Hematopoietic multipotent progenitor cell treated with erythropoietin and hydrocortisone succinate and interleukin-3 and kit ligand, for 4 days (in vitro differentiated cells): Measurements from ENCODE around the gene IRX2.
A peak's percentile ranks its signal among the peaks of the same experiment; 100 is the strongest.

ENCODE experiments used
- DNase-seq: peaks from one replicate; pipeline ENCODE4 v3.0.0-alpha.2; 2015

The IRX2 gene

DNA sequence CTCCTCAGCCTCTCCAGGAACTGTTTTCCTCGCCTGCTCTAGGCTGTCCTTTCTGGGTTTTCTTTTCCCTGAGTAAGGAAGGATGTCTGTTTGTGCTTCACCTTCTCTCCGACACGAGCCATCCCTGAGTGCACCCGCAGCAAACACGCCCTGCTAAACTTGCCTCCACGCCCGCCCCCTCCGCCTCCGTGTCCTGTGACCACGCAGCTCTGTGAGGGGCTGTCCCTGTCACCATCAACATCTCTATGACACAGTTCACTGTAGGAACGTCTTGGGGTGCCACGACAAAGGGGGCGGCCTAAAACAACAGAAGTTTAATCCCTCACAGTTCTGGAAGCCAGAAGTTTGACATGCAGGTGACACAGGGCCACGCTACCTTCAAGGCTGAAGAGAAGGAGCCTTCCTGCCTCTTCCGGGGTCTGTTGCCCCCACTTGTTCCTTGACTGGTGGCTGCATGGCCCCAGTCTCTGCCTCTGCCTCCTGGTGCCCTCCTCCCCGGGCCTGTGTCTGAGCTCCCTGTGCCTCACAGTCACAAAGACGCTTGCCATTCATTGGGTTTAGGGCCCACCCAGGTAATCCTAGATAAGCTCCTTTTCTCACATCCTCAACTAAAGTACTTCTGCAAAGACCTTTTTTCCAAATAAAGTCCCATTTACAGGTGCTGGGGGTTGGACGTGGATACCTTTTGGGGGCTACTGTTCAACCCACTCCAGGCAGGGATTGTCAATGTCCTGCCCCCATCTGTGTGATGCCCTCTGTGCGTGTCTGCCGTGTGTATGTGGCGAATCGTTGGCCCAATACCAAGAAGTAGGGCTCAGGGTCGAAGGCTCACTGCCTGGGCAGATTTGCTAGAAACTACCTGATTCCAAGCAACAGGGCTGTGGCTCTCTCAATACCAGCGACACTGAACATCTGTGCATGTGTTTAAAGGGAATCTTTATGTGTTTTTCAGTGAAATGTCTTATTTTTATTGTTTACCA lies 39.7 kb downstream of the IRX2 start:
- no peak for DNase-seq

DNA sequence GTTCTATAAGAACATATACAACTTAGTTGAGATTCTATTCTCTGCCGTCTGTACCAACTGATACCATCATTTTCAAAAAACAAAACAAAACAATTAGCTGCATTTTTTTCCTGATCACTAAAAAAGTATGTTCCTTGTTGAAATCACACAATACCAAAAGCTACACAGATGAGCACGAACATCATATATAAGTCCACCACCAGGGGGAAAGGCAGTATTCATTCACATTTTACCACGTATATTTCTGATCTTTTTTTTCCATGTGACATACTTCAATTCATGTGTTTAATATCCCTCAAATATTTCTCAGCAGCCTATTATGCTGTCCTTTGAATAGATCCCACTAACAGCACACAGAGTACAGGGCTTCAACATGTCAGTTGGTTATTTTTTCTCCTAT lies 40.6 kb downstream of the IRX2 start:
- peak; percentile 20 for DNase-seq

DNA sequence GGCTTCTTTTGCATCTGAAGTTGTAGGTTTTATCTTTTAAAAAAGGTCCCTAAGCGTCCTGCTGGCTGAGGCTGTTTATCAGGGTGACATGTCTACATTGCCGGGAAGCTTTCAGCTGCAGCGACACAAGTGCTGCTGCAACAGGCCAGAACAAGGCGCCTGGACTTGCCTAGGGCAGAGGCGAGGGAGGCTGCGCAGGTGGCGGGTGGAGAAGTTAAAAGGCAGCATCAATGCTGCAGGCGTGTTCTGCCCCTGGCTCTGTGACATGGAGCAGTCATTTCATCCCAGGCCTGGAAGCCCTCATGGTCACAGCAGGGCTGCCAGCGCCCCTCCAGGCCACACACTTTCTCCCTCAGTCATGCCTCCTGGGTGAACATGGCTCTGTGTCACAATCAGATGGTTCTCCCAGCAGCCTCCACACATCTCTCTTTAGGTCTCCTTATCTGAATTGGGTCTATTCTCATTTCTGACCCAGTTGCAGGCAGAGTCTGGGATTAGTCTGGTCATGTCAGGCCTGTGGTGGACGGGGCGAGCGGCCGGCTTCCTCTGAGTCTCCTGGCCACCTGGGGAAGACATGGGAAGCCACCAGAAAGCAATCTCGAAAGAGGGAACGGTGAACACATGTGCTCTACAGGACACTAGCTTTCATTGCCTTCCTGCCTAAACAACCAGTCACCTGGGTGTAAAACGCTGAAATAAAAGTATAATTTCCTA lies 41.3 kb downstream of the IRX2 start:
- DNase-seq: no peak

DNA sequence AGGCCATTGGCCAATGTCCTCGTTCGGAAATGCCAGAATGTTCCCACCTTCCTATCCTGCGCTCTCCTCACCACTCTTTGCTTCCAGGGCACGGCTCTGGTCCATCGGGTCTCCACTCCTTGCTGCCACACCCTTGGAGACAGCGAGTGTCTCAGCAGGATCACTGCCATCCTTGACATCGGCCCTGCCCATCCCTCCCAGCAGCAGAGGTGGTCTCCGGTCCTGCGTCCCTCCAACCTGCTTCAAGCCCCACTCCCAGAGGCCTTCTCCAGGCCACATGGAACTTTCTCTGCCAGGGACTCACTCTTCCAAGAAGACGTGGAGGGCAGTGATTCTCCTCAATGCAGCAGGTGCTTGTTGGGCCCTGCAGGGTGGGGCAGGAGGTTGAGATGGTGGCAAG lies 42.7 kb downstream of the IRX2 start:
- DNase-seq: no peak

DNA sequence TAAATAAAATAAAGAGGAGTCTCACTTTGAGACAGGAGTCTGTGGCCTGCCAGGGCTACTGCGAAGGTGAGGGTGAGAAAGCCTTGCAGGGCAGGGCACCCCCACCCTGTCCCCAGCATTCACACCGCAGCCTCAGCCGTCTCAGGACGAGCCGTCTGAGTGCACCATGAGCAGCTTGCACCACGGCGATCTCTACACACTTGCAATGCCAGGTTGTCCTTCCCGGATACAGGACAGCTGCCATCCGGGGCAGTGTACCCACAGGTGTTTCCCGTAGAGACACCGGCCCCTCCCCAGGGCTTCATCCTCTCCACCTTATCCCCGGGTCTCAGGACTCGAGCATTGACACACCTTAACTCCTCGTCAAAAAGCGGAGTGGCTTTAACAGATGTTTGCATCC lies 43.3 kb downstream of the IRX2 start:
- no peak for DNase-seq

DNA sequence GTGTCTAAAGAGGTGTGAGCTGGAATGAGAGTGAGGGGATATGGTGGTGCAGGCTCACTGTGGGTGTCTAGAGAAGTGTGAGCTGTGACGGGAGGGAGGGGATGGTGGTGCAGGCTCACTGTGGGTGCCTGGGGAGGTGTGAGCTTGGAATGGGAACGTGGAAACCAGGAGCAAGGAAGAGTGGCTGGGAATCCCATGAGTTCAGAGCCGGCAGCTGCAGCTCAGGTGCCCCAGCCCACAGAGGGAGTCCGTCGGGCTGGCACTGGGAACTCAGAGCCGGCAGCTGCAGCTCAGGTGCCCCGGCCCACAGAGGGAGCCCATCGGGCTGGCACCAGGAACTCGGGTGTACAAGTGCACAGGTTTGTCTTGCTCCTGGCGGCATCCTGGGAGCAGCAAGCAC lies 45.6 kb downstream of the IRX2 start:
- DNase-seq: no peak

DNA sequence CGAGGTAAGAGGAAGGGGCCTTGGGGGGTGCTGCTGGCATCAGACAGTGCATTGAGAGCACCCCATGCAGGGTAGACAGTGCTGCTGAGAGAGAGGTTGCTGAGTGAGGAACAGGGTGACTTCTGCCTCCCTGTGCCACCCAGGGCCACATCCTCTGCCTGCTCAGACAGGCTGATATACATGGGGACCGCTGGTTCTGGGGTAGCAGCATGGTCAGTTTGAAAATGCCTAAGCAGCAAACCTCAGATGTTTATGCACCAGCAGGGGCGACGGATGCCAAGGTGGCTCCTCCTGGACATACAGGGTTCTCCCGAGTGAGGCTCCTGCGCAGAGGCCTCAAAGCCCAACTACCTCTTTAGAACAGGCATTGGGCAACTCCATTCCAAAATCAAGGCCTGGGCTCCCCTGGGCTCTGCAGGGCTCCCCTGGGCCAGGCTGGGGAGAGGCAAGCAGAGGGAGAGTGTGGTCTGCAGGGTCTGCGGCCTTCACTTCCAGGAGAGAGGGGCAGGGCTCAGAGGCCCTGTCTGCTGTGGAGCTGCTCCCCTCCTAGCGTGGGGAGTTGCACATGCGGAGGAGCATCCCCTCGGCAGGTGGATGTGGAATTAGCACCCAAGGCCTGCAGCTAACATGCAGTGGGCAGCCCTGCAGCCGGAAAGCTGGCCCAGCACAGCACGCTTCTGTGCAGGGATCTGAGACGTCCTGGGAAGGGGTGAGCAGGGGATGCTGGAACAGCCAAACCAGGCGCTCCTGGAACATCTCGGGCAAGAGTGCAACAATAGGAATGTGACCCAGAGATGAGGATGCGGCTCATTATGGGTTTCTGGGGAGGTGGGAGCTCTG lies 46.5 kb downstream of the IRX2 start:
- DNase-seq: no peak

DNA sequence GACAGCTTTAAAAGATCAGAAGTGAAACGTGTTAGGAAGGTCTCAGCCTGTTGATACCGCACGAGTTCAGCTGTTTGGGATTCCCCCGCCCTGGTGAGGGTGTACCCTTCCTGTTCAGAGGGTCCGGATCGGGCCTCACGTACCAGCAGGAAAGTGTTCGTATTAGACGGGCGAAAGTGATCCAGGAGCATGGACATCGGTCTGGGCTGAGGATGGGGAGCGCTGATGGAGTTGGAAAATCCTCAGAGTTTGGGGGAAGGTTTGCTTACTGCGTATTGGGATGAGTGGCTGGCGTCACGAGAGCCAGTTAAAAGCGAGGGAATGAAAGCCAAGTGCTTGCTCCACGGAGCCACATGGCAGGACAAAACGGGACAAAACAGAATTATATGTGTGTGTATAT lies 47.4 kb downstream of the IRX2 start:
- no peak for DNase-seq

DNA sequence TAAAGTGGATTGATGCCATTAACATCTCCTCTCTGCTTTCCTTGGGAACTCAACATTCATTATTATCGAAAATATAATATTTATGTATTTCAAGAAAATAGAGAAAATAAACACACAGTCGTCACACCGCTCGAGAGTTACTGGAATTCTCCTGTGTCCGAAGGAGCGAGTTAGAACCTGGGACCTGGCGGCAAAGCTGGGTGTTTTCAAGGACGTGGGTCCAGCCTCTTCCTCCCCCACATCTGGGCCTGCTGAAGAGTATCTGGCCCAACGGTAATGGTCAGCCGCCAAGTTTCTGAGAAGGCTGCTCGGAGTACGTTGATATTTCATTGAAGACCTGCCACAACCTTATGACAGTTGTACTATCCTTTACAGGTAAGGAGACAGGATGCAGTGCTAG lies 47.9 kb downstream of the IRX2 start:
- DNase-seq: no peak

DNA sequence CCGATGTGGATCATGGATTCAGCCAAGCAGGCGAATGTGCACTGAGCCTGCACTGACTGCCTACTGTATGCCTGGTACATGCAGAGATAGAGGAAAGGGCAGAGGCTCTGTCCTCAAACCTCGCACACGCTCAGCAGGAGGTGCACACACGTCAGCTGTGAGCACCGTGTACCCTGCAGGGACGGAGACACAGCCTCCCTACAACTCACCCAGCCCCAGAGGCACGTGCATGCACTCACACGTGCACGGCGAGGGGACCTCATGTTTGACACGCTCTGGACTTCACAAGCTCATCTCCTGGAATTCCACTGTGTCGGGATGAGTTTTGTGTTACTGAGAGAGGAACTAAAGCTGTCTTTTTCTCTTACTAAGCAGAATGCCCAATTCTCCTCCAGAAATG lies 48.4 kb downstream of the IRX2 start:
- DNase-seq: no peak

DNA sequence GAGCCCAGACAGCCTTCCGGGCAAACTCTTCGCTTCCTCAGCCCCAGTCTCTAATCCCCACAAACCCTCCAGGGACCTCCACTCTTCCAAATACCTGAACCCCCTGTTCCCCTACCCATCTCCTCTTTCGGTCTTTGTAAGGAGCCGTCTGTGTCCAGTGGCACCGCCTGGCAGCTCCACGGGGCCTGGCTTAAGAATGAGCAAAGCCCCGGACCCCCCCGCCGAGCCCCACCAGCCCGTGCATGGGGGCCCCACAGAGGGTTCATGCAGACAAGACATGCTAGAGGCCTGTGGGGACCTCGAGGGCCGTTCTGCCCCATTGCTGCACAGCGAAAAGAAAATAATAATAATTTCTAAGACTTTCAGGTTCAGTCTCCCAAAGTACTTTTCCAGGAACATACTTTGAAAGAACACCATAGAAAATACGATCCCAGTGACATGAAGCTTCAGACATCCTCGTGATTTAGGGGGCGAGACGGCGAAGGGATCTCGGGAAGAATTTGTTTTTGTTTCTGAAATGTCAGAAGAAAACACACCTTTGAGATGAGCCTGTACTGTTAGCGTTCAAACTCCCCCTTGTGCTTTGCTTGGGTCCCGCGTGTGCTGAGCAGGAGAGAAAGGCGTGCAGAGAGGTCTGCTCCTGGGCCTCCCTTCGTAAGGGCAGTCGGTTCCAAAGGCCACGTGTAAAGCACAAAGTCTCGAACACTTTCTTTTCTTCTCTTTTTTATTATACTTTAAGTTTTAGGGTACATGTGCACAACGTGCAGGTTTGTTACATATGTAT lies 49.2 kb downstream of the IRX2 start:
- no peak for DNase-seq

DNA sequence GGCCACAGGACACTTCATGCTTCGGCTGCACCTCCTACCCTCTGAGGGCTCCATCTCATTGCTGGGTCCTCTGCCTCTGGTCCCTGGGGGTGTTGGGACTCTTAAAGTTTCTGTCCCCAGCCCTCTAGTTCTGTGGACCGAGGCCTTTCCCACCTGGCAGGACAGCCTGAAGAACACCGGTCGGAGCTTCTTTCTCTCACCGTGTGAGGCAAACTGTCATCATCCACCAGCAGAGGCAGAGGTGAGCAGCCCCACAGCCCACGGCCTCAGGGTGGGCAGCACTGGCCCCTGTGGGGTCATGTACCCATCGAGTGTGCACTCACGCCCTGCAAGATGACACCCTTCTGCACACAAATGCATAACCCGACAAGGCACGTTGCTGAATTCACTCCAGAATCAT lies 49.9 kb downstream of the IRX2 start:
- no peak for DNase-seq

DNA sequence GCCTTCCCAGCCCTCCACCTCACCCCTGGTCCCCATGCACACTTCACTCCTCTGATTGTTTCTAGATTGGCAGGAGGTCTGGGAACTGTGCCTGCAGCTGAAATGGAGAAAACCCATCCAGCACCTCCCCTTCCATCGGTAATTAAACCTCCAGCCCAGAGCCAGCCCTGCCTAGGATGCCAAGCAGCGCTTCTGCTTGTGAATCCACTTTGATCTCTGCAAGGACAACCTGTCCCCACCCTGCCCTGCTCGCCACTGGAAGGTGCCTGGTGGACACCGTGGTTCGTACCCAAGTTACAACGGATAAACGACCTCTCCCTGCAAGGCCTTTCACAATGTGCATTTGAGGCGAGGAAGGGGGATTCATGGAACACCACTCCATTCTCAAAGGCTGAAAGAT lies 50.6 kb downstream of the IRX2 start:
- no peak for DNase-seq

DNA sequence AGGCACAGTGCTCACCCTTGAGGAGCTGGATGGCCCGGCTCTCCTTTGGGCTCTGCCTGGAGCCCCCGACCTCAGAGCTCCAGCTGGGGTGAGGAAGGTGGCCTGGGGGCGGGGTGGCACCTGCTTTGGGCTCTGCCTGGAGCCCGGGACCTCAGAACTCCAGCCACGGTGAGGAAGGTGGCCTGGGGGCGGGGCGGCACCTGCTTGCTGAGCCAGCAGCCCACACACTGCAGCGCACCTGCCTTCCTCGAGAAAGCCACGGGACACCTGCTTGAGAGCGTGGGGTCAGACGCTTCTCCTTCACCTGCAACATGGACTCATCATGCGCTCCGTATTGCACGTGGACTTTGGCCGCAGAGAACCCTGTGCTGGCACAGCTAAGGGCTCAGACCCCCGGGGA lies 51.8 kb downstream of the IRX2 start:
- DNase-seq: no peak

DNA sequence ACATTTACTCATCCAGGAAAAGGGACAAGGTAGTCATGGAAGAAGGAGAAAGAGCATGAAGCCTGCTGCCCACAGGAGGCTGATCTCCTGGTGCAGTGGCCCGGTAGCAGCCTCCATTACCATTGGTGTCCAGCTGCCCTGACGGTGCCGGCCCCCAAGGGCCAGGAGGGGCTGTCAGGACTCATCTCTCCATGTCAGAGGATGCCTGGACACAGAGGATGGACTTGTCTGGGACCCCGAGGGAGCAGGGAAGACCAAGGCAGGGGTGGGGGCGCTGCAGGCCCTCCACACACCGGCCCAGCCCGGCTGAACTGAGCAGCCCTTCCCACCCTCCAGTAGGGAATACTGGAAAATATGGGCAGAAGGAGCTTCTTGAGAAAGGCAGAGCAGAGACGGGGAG lies 52.2 kb downstream of the IRX2 start:
- no peak for DNase-seq

DNA sequence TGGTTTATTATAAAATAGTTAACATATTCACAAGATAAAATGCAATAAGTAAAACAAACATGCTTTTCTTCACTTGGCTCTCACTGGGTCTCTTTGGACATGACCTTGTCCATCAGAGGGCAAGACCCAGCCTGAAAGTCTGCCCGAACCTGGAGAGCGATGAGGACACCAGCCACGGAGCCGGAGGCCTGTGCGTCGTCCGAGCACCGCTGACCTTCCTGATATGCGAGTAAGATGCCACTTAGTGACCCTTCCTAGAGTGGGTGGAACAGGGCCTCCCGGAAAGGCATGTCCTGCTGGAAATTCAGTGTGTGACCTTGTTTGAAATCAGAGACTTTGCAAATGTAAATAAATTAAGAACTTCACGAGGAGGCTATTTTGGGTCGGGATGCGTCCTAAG lies 52.9 kb downstream of the IRX2 start:
- DNase-seq: no peak

DNA sequence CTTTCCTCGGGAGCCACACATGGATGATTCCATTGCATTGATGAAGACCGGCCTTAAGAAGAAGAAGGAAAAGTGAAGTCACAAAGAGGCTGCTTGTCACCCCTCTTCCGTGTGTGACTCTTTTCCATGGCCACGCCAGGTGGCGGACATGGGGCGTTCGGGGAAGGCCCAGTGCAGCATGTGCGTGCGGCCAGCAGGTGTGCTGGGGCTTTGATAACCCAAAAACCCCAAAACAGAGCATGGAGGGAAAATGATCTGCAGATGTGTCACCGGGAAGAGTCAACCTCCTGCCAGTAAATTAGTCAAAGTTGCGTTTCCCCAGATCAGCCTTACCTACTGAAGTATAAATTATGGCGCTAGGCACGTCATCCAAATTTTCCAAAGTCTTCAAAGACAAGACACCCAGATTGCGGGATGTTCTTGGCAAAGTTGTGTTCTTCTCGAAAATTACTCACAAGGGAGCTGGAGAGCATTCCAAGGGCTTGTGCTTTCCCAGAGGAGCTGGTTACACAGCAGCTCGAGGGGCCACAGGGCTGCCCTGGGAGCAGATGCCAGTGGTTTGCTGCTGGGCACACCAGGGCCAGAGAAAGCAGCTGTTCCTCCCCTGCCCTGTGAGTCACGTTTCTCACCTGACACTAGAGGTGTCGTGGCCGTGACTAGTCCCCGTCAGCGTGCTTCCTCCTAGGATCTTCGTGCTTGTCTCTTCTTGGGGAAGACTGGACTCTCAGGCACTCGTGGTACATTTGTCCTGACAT lies 53.9 kb downstream of the IRX2 start:
- no peak for DNase-seq

DNA sequence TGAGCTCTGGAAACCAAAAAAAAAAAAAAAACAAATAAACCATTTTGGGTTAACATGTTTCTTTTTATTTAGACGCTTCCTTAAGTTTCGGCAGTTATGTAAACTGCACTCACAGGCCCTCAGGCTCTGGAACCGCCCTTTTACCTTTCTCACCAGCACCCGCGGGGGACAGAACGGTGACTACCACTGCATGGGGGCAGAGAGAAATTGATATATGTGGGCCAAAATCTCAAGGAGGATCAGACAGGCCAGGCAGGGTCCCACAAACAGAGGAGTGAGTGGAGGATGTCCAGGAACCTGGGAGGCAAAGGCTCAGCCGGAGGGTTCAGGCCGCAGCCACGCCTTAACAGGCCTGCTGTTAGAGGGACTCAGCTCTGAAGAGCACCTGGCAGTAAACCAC lies 54.4 kb downstream of the IRX2 start:
- no peak for DNase-seq
